Adrenal gland (tissue), 5 donors: ENCODE measurements around the gene ADAMTS9.

Source experiments
- CTCF ChIP-seq, 6 experiments: fragments of 450-650 bp in 4 of 6; fragments of 200-600 bp in 2 of 6; sonication (generic) in 1 of 6; IDR thresholded peaks; 1 replicate in 5 of 6; 2 replicates in 1 of 6; pipeline versions ENCODE4 v1.5.1 to v1.8.0; 2016 to 2021; ENCODE audit warnings: antibody characterized with exemption in 6 of 6, mild to moderate bottlenecking in 2 of 6, moderate library complexity in 1 of 6
- POLR2A ChIP-seq, 2 donors: fragments of 450-650 bp; IDR thresholded peaks; one replicate each; pipeline ENCODE4 v1.6.1; 2017; ENCODE audit warnings: antibody characterized with exemption in 2 of 2, mild to moderate bottlenecking in 2 of 2, moderate library complexity in 1 of 2
- donor health status: DM: no; HTN: no; CAD: no.

GRCh38 chr3:64539451-64540196 lies 148.2 kb downstream of the ADAMTS9 start:
- TF ChIP-seq CTCF (IDR thresholded peaks at IDR 0.05) (no peak), POLR2A (IDR thresholded peaks at IDR 0.05) (no peak)
